Ovary (tissue), 10 donors: ENCODE results near the gene PACS2. TPM values are rescaled to one million over a fixed set of nuclear protein-coding genes. Genes with fewer than 3 reads are reported as not detected.

ENCODE experiments used
- DNase-seq, 5 donors: peaks; one replicate each; pipeline ENCODE4 v3.0.0-alpha.2; 2019 to 2020
- H3K27ac ChIP-seq, 2 donors: fragments of 200-600 bp; one replicate each; pipeline versions ENCODE4 v1.5.1 to v1.8.0; 2019 to 2022
- H3K27me3 ChIP-seq: fragments of 200-600 bp; one replicate; pipeline ENCODE4 v1.8.0; 2022
- H3K36me3 ChIP-seq: fragments of 200-600 bp; sonication (generic); one replicate; pipeline ENCODE4 v1.5.1; 2019
- H3K4me1 ChIP-seq: one replicate; pipeline ENCODE4 v1.8.1; 2013; ENCODE audit warnings: mild to moderate bottlenecking, moderate library complexity; ENCODE audit not compliant: insufficient read depth
- H3K4me3 ChIP-seq: fragments of 200-600 bp; sonication (generic); one replicate; pipeline ENCODE4 v1.5.1; 2017
- H3K9me3 ChIP-seq, 2 donors: fragments of 200-600 bp in 1 of 2; sonication (generic) in 1 of 2; one replicate each; pipeline versions ENCODE4 v1.5.1 to v1.8.1; 2013 to 2019; ENCODE audit warnings: mild to moderate bottlenecking in 1 of 2, moderate library complexity in 1 of 2
- CTCF ChIP-seq, 3 donors: fragments of 450-650 bp in 2 of 3; fragments of 200-600 bp in 1 of 3; IDR thresholded peaks; one replicate each; pipeline versions ENCODE4 v1.5.1 to v1.8.0; 2016 to 2022; ENCODE audit warnings: antibody characterized with exemption in 3 of 3, mild to moderate bottlenecking in 1 of 3
- EP300 ChIP-seq: sonication (generic); formaldehyde crosslinking; IDR thresholded peaks from one replicate; pipeline ENCODE4 v1.6.1; 2017; ENCODE audit warnings: antibody characterized with exemption
- POLR2A ChIP-seq: fragments of 450-650 bp; IDR thresholded peaks from one replicate; pipeline ENCODE4 v1.6.1; 2017; ENCODE audit warnings: antibody characterized with exemption, mild to moderate bottlenecking, moderate library complexity
- WGBS, 3 donors: extraction: QIAGEN DNeasy Blood & Tissue Kit in 1 of 3; methylation state at CpG; one replicate each; pipeline versions ENCODE4 v1.1.5 to v1.1.7; 2013 to 2017; 5-methylcytosine and 5-hydroxymethylcytosine counted together
- intact Hi-C, 4 donors: fragments of 100-400 bp; cut with DNase I; formaldehyde crosslinking; loops; one replicate each; pipeline versions ENCODE4 v1.11.0 to v1.15.1; 2022 to 2023
- long read RNA-seq, 3 donors: library from polyadenylated mRNA in 2 of 3; unstranded in 2 of 3; transcript quantifications; one replicate each; pipeline ENCODE4 v2.0.0 and lab custom pipeline, GENCODE V29; 2021 to 2026
- polyA plus RNA-seq, 2 donors: library from polyadenylated mRNA; stranded (reverse); fragments of 200-250 nt in 1 of 2; fragments of 350-450 nt in 1 of 2; fragmentation: Illumina TruSeq in 1 of 2; extraction: RNeasy Lipid Tissue Mini Kit (QIAGEN cat#74804) in 1 of 2; gene quantifications; one replicate each; pipeline ENCODE4 v1.2.3, GENCODE V29; 2013 to 2014
- total RNA-seq, 7 donors: library from RNA; depleted of rRNA in 2 of 7; stranded (reverse); fragments of >200 nt in 2 of 7; fragmentation: NEBNext Ultra II Directional in 3 of 7; extraction: Animal tissue kit (Norgen Biotek cat#: 25700) in 3 of 7; gene quantifications; one replicate each; pipeline versions ENCODE4 v1.1.0 to v1.2.4, GENCODE V29; 2016 to 2023
- donor health status: DM: no; HTN: no; CAD: no; lungs with moderate emphysema.
- donor health status: DM: no; HTN: no; CAD: no.
- donor health status: Bipolar disorder and iron deficiency.
- donor health status: DM: yes; HTN: yes; CAD: no.
- donor health status: DM: no; HTN: no; CAD: no.
- donor health status: DM: yes; HTN: yes; CAD: no.

PACS2 gene
- total RNA-seq (10 to 100 TPM; 41.4 to 91.9 (median 60.7) TPM), polyA plus RNA-seq (10 to 100 TPM; 21.2 to 55.9 TPM)
- long read RNA-seq, donor 1, transcript PACS2-201 (24 exons, 3,708 nt), result major isoform, 20 of 93 reads
- long read RNA-seq, donor 1, partial matches to known transcripts, result 39 of 93 reads
- long read RNA-seq, donor 1, other reads (novel, unspliced or antisense), result 31 of 93 reads
- long read RNA-seq, donor 2, partial matches to known transcripts, result 5 of 10 reads
- long read RNA-seq, donor 2, other reads (novel, unspliced or antisense), result 0 of 10 reads
- long read RNA-seq, donor 3, transcript PACS2-201 (24 exons, 3,708 nt), result major isoform, 87 of 163 reads
- long read RNA-seq, donor 3, partial matches to known transcripts, result 32 of 163 reads
- long read RNA-seq, donor 3, other reads (novel, unspliced or antisense), result 42 of 163 reads

- Histone ChIP-seq H3K4me3 (peak within 1 kb of the TSS; percentile 85), H3K27ac (peak within 1 kb of the TSS; percentile 92 to 98), H3K4me1 (peaks cover 14% of the 10 kb centered on the region), H3K36me3 (no peaks in the 10 kb centered on the region), H3K9me3 (no peaks in the 10 kb centered on the region), H3K27me3 (no peaks in the 10 kb centered on the region)
- DNase-seq, result peak; percentile 72 to 89 (median 84)
- TF ChIP-seq CTCF (IDR thresholded peaks at IDR 0.05) (no peak), POLR2A (peak; percentile 30)
- intact Hi-C loops, result loop anchor here in 1 of 4 donors (2.0 kb wide), 1 partner anchor 14 kb away; the partner anchor contains the start of gene BRF1
- WGBS, 3 donors, result 0 to 1% (median 0%) methylated on average over 43 to 160 of the region's 163 CpGs
These were observed at the start of gene PACS2 for GRCh38 chr14:105314287-105315200. Gene PACS2, plus strand, starts transcription at chr14:105314748. Its CDS starts 171 bp downstream, at chr14:105314919.

- Histone ChIP-seq H3K36me3 (no peaks in the 10 kb centered on the region), H3K4me1 (no peaks in the 10 kb centered on the region), H3K27me3 (no peaks in the 10 kb centered on the region), H3K9me3 (no peaks in the 10 kb centered on the region), H3K4me3 (no peak overlapping the region), H3K27ac (no peak overlapping the region)
- intact Hi-C loops, result loop anchor here in 1 of 4 donors (10.0 kb wide), 1 partner anchor 173 kb away; no protein-coding TSS in a partner anchor
- DNase-seq, result no peak
- 72 to 78% (median 77%) methylated on average over 21 of the region's 21 CpGs for WGBS, 3 donors
- no peak for TF ChIP-seq CTCF (IDR thresholded peaks at IDR 0.05)
- TF ChIP-seq EP300, result no peak
- no peak for TF ChIP-seq POLR2A
These were observed 46.6 kb upstream of the PACS2 start for GRCh38 chr14:105267820-105268548.

GRCh38 chr14:105268736-105269354 is 45.7 kb upstream of the PACS2 start:
- intact Hi-C loops, result loop anchor here in 1 of 4 donors (10.0 kb wide), 1 partner anchor 174 kb away; no protein-coding TSS in a partner anchor
- no peaks in the 10 kb centered on the region for H3K27me3 ChIP-seq
- H3K27ac ChIP-seq, result no peak overlapping the region
- no peaks in the 10 kb centered on the region for H3K36me3 ChIP-seq
- 90 to 93% (median 90%) methylated on average over 18 of the region's 18 CpGs for WGBS, 3 donors
- DNase-seq, result no peak
- H3K4me1 ChIP-seq, result no peaks in the 10 kb centered on the region
- TF ChIP-seq CTCF (IDR thresholded peaks at IDR 0.05) (no peak), EP300 (no peak), POLR2A (no peak)
- H3K9me3 ChIP-seq, result no peaks in the 10 kb centered on the region
- H3K4me3 ChIP-seq, result no peak overlapping the region
